GM10248 (cell line): Measurements from ENCODE around the gene UBALD2.
"Not testable (repeated sequence)": the region's sequence is repeated elsewhere in the genome, so short reads cannot be mapped to it uniquely, and the experiment has no call there.

Experiments
- CTCF ChIA-PET: fragments of 300-600 bp; sonication (Branson Sonifier 250); formaldehyde crosslinking; extraction: SDS; loops from one replicate; lab custom pipeline; 2021; ENCODE audit warnings: antibody characterized with exemption; lab: Yijun Ruan, JAX
- POLR2A ChIA-PET: fragments of 350-650 bp; sonication (Branson Sonifier 250); formaldehyde crosslinking; extraction: SDS; loops from one replicate; lab custom pipeline; 2020; ENCODE audit warnings: antibody characterized with exemption; lab: Yijun Ruan, JAX
- DNase-seq: peaks from one replicate; pipeline ENCODE4 v3.0.0; 2012; ENCODE audit errors: extremely low spot score
- TF ChIP-seq, protein P1 (sequence below): IDR thresholded peaks from 2 replicates; pipeline ENCODE4 v1.5.1; 2012; ENCODE audit warnings: mild to moderate bottlenecking, low read depth; ENCODE audit errors: extremely low read depth, missing control alignments, control extremely low read depth

UBALD2 gene

DNA sequence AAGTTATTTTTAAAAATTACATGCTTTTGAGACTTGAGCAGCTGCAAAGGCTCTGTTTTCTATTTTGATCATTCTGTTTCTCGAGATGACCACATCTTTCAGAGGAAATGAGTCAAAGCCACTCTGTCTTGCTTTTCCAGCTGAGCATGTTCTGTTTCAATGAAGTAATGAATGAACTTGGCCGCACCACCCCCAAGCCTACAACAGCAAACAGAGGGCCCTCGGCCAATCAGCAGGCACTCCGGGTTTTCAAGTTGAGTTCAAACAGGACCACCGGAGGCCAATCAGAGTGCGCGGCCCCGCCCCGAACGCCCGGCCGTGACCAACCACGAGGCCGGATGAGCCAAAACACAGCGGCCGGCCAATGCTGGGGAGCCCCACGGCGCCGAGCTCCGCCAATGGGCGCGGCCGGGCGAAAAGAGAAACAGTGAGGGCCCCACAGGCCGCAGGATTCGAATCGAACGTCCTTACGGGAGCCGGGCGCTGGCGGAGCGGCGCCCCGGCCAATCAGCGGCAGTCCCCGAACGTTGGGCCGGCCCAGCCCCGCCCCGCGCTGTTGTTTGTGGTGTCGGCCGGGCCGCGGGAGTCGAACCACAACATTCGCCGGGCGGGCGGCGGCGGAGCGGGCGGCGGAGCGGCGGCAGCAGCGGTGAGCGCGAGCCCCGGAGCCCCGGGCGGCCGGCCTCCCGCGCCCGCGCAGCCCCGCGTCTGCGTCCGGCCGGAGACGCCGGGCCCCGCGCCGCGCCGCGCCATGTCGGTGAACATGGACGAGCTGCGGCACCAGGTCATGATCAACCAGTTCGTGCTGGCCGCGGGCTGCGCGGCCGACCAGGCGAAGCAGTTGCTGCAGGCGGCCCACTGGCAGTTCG lies at the start of gene UBALD2:
Gene UBALD2, plus strand, starts transcription at position 594 of the 869 bp plus-strand sequence. Its CDS starts 158 bp downstream, at position 752.
- CTCF ChIA-PET, result interaction anchor here (0.8 to 11.7 kb wide), 4 partner anchors 14 to 77 kb away, joined by 3 to 117 read pairs (median 13); no protein-coding TSS in a partner anchor
- TF ChIP-seq, protein P1, sequence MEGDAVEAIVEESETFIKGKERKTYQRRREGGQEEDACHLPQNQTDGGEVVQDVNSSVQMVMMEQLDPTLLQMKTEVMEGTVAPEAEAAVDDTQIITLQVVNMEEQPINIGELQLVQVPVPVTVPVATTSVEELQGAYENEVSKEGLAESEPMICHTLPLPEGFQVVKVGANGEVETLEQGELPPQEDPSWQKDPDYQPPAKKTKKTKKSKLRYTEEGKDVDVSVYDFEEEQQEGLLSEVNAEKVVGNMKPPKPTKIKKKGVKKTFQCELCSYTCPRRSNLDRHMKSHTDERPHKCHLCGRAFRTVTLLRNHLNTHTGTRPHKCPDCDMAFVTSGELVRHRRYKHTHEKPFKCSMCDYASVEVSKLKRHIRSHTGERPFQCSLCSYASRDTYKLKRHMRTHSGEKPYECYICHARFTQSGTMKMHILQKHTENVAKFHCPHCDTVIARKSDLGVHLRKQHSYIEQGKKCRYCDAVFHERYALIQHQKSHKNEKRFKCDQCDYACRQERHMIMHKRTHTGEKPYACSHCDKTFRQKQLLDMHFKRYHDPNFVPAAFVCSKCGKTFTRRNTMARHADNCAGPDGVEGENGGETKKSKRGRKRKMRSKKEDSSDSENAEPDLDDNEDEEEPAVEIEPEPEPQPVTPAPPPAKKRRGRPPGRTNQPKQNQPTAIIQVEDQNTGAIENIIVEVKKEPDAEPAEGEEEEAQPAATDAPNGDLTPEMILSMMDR, result no peak
- POLR2A ChIA-PET, result interaction anchor here (0.6 to 4.5 kb wide), 11 partner anchors 8 to 500 kb away, joined by 3 to 36 read pairs (median 4); no protein-coding TSS in a partner anchor
- DNase-seq, result peak; percentile 93

DNA sequence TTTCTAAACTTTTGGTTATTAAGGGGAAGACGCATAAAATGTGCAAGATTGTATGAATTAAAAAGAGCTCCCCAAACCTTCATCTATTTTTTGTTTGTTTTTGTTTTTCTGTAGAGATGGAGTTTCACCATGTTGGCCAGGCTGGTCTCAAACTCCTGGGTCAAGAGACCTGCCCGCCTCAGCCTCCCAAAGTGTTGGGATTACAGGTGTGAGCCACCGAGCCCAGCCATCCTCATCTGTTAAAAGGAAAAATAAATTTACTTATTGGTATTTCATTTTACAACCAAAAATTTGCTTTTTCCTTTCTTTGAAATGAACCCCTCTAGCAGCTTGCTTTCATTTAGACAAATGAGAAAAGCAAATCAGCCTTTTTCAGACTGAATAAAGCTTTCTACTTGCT lies 48.1 kb upstream of the UBALD2 start:
- POLR2A ChIA-PET, result no interaction called here
- TF ChIP-seq, protein P1, result no peak
- DNase-seq, result no peak
- CTCF ChIA-PET, result interaction anchor here (0.9 to 2.0 kb wide), 8 partner anchors 10 to 115 kb away, joined by 3 to 9 read pairs (median 4); no protein-coding TSS in a partner anchor

DNA sequence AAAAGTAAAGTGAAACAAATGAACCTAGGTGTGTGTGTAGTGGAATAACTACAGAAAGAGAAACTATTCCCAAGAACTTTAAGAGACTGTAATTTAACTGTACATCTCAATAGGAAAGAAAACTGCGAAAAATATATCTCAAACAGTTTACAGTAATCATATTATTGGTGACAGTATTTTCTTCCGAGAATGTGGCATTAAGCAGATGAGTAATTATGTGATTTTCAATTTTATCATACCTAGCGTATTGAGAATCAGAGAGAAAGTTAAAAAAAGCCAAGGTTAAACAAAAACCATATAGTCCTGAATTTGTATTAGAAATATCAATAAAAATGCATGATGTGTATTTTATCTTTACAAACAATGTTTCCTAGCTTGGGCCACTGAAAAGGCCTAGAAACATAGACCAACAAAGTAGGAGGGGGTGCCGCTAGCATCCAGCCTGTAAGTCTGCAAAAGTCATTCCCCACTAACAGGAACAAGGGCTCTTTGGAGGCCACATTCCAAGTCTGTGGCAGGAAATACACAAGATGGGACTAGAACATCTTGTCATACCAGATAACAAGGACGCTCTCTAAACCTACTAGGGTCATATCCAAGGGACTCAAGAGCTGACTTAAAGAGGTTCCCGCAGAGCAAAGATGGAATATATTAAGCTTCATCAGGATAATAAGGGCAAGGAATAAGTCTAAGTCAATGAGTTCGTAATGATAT lies 45.3 kb upstream of the UBALD2 start:
- DNase-seq, result no peak
- TF ChIP-seq, protein P1, result no peak
- POLR2A ChIA-PET, result no interaction called here
- CTCF ChIA-PET, result interaction anchor here (0.7 to 2.6 kb wide), 6 partner anchors 9 to 165 kb away, joined by 3 to 8 read pairs (median 3); no protein-coding TSS in a partner anchor

DNA sequence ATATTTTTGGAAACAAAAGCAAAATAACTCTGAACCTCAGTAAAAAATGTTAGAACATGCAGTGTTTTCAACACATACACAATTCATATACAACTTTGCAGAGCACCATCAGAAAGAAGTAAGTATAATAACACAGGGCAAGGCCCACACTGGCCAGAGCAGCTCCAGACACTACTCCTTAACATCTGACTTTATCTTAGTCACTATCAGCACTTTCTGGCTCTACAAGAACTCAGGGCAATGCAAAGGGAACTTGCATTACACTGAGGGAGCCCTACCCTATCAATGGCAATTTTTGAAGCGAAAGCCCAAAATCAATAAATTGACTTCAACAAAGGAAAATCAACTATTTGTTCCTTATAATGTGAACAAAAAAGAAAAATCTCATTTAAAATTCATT lies 41.3 kb upstream of the UBALD2 start:
- ChIA-PET POLR2A (no interaction called here), CTCF (no interaction called here)
- no peak for DNase-seq
- TF ChIP-seq, protein P1, result no peak

DNA sequence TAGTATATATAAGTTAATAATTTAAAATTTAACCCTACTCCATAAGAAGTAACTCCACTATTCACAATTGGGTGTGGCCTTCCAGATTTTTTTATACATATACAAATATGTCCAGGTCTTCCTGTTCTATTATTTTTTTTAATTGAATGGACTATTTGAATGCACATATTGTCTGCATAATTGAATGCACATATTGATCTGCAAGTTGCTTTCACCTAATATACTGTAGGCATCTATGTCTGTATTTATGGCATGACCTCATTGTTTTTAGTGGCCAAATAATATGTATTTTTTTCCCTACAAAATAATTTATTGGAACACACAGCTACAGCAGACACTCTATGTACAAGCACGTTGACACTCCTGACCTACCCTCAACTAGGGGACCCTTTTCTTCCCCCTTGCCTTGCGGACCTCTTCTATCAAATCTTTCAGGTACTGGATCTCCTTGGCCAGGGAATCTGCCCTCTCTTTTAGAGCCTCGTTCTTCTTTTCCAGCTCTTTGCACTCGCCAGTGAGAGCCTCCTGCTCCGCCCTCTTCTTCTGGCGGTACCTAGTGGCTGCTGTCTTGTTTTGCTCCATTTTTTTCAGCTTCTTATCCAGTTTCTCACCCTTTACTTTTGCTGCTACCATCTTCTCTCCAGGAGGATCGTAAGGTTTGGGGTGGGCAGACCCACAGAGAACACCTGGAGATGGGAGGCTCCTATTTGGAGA lies 39.6 kb upstream of the UBALD2 start:
- POLR2A ChIA-PET, DNase-seq, CTCF ChIA-PET: not testable (repeated sequence)

DNA sequence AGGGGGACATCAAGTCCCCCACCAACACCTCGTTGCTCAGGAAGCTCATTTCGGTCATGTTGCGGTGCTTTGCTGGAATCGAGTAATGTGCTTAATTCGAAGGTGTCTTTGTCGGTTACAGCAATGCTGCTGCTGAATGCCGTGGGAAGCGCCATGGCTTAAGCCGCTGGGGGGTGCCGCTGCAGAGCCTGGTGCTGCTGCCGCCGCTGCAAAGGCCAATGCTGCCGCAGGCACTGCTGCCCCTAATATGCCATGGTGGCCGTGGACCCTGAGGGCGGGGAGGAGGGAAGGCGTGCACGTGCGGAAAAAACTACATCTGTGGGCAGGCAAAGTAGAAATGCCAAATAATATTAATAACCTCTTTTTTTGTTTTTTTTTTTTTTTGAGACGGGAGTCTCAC lies 38.4 kb upstream of the UBALD2 start:
- DNase-seq, POLR2A ChIA-PET, CTCF ChIA-PET: not testable (repeated sequence)

DNA sequence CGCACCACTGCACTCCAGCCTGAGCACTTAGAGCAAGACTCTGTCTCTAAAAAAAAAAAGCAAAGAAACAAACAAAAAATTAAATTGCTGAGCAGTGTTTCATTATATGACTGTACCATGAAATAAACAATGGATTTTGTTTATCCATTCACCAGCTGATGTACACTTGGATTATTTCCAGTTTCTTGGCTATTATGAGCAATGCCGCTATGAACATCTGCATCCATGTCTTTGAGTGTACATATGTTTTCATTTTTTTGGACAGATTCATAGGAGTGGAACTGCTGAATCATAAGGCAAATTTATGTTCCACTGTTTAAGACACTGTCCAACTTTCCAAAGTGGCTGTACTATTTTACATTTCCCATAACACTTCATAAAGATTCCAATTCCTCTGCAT lies 32.8 kb upstream of the UBALD2 start:
- TF ChIP-seq, protein P1, result no peak
- no peak for DNase-seq
- CTCF ChIA-PET, result interaction anchor here (1.0 kb wide), 1 partner anchor 48 kb away, joined by 3 read pairs; no protein-coding TSS in a partner anchor
- POLR2A ChIA-PET, result no interaction called here
